ENCODE measurements around the gene LRP4.

LRP4 gene

DNA sequence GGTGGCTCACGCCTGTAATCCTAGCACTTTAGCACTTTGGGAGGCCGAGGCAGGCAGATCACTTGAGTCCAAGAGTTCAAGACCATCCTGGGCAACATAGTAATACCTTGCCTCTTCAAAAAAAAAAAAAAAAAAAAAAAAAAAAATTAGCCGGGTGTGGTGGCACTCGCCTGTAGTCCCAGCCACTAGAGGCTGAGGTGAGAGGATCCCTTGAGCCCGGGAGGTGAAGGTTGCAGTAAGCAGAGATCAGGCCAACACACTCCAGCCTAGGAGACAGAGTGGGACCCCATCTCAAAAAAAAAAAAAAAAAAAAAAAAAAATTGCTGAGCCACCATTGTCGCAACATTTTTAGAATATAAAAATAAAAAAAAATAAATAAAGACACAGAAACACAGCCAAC lies 79.8 kb downstream of the LRP4 start:
- DNase-seq: no peak

DNA sequence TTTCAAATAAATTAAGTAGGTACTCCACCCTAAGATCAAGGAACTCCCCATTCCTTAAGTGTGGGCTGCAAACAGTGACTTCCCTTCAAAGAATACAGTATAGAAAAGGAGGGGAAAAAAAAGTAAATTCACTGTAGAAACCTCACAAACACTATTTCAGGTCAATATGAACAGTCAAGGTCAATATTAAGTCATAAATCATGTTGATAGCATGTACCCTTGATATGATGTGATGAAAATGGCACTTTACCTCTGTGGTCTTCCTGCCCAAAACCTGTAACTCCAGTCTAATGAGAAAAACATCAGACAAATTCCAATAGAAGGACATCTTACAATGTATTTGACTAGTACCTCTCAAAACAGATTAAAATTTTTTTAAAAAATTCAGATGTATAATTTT lies 80.5 kb downstream of the LRP4 start:
- no peak for DNase-seq

DNA sequence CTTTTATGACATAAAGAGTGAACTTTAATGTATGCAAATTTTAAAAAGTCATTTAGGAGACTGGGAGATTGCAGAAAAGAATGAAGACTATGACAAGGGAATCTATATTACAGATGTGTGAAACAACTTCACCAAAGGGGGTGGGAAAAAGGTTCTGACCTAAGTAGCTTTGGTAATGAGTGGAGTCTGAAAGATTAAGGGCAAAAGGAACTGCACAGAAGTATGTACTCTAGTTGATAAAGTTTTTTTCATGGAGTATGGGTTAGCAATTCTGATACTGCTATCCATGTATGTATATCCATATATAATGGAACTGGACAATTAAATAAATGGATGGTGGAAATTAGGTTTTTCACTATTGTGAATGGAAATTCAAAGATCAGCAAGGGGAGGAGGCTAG lies 81.5 kb downstream of the LRP4 start:
- no peak for DNase-seq

DNA sequence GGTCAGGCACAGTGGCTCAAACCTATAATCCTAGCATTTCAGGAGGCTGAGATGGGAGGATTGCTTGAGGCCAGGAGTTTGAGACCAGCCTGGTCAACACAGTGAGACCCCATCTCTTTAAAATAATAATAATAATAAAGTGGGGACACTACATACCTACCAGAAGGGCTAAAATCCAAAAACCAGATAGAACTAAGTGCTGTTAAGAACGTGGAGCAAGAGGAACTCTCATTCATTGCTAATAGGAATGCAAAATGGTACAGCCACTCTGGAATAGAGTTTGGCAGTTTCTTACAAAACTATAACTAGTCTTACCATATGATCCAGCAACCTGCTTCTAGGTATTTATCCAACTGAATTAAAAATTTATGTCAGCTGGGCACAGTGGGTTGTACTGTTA lies 81.9 kb downstream of the LRP4 start:
- no peak for DNase-seq

DNA sequence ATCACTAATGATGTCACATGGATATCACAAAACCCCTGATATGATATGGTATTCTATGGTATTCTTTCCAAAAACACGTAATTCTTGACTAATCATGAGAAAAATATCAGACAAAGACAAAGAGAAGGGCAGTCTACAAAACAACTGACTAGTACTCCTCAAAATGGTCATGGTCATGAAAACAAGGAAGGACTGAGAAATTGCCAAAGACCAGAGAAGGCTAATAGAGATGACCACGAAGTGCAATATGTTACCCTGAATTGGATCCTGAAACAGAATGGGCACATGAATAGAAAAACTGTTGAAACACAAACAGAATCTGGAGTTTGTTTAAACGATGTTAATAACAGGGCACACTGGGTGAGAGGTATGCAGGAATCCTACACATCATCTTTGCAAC lies 82.5 kb downstream of the LRP4 start:
- DNase-seq: no peak

DNA sequence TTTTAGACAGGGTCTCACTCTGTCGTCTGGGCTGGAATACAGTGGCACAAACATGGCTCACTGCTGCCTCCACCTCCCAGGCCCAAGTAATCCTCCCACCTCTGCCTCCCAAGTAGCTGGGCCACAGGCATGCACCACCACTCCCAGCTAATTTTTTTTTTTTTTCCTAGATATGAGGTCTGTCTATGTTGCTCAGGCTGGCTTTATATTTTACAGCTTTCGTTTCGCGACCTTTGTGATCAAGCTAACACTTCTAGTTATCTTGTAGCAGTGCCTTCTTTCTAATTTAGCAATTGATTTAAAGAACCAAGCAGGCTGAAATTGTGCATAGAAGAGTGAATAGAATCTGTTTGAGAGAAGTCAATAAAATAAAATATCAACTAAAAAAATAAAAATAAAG lies 83.5 kb downstream of the LRP4 start:
- DNase-seq: no peak

DNA sequence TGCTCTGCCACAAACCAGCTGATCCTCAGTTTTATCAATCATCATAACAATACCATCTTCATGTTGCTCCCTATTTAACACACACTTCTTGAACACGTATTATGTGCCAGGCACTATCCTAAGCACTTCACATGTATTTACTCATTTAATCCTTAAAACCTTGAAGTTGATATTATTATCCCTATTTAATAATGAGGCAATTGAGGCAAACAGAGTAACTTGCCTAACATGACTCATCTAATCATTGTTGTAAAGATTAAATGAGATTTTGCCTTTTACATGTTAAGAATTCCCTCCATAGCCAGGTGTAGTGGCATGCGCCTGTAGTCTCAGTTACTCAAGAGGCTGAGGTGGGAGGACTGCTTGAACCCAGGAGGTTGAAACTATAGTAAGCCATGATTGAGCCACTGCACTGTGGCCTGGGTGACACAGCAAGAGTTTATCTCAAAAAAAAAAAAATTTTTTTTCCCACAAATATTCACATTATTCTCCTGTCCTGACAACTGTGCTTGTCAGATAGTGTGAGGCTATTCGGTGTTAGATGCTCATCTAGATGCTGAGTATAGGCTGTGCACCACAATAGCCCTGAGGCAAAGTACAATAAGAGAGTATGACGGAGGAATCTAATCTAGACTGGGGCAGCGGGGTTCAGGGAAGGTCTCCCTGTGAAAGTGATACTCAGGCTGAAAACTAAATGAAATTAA lies 85.7 kb downstream of the LRP4 start:
- DNase-seq: no peak

DNA sequence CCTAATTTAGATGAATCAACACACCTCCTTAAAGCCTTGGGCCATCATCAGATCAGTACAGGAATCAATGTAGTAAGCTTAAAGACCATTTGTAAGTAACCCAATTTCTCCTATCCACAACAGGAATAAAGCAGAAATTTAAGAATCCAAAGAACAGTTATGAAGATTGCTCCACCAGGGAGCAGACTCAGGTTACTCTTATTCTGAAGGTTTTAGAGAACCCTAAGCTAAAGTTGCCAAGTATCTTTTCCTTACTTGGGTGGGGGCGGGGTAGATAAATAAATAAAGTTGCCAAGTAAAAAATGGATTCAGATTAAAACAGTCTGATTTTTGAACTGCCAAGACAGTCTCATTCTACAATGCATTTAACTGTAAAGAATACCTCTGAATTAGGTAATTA lies 90.4 kb downstream of the LRP4 start:
- no peak for DNase-seq

DNA sequence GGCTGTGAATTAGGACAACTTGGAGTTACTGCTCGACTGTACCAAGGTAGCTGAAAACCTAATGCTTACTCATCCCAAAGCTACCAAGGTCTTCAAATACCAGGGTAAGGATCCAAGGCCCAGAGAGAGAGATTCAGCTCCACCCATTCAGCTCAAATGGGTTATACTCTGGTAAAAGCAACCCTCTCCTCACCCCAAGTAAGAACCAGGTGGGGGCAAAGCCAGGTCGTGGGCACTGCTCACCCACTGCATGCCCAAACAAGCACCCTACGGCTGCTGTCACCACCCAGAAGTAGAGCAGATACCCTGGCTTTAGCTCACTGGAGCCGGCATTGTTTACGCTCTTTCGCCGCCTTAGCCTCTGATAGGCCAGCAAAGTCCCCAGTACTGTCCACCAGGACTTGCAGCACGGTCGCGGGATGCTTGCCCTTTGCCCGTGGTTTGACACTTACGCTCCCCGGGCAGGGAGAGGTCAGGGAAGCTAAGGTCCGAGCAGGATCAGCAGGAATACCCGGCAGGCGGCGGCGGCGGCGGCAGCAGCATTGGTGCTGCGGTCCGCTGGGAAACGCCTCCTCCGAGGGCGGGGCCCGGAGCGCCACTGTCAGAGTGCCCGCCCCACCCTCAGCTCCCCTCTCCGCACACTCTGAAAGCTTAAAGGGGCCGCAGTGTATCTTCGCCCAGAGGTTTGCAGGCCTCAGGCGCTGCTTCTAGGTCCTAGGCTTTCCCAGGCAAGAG lies 91.9 kb downstream of the LRP4 start:
- DNase-seq: peak; percentile 32 to 81

DNA sequence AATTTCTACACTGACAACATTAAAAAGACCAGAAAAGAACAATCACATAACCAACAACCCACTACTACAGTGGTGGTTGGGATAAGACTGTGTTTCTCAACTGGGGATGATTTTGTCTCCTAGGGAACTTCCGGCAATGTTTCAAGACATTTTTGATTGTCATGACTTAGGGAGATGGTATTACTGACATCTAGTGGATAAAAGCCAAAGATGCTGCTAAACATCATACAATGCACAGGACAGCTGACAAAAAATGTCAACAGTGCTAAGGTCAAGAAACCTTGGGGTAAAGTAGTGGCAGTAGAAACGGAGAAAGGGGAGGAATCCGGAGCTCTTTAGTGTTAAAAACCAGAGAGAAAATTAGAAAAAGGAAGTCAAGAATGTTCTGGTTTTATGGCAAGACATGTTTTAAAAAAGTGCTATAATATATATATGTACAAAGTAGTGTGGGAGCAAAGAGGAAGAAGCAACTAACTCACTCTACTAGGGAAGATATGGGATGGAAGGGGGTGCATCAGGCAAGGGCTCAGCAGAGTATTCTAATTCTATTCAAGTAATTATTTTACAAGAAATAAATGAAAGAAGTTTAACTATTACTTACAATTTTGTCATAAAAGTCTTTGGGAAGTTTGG lies 109.4 kb downstream of the LRP4 start:
- DNase-seq: peak; percentile 12 to 65
